ENCODE measurements around the gene DNAJC30.
"Not testable (repeated sequence)": the region's sequence is repeated elsewhere in the genome, so short reads cannot be mapped to it uniquely, and the experiment has no call there.

DNAJC30 gene

GRCh38 chr7:73660594-73660993, 22.7 kb downstream of the DNAJC30 start:
- H3K36me3 ChIP-seq (ENCODE audit: insufficient read depth, low read length); H3K27ac ChIP-seq (ENCODE audit: low read depth, low read length); H3K9me3 ChIP-seq (ENCODE audit: low read length); H3K27me3 ChIP-seq (ENCODE audit: control insufficient read depth in 1 of 2, insufficient read depth in 2 of 2, low read length in 2 of 2); H3K4me1 ChIP-seq (ENCODE audit: insufficient read depth, low read length); H3K9ac ChIP-seq (ENCODE audit: low read length); H3K4me3 ChIP-seq (ENCODE audit: low read depth in 1 of 2, low read length in 2 of 2): not testable (repeated sequence)

GRCh38 chr7:73659983-73660382, 23.3 kb downstream of the DNAJC30 start:
- Histone ChIP-seq H3K4me3 (ENCODE audit: low read depth in 1 of 2, low read length in 2 of 2) (no peak overlapping the region), H3K27ac (ENCODE audit: low read depth, low read length) (no peak overlapping the region), H3K4me1 (ENCODE audit: insufficient read depth, low read length) (no peaks in the 10 kb centered on the region), H3K36me3 (ENCODE audit: insufficient read depth, low read length) (no peaks in the 10 kb centered on the region), H3K9me3 (ENCODE audit: low read length) (no peaks in the 10 kb centered on the region), H3K27me3 (ENCODE audit: control insufficient read depth in 1 of 2, insufficient read depth in 2 of 2, low read length in 2 of 2) (no peaks in the 10 kb centered on the region), H3K9ac (ENCODE audit: low read length) (no peak overlapping the region)

GRCh38 chr7:73655309-73655708, 27.9 kb downstream of the DNAJC30 start:
- H3K9ac ChIP-seq (ENCODE audit: low read length); H3K9me3 ChIP-seq (ENCODE audit: low read length); H3K36me3 ChIP-seq (ENCODE audit: insufficient read depth, low read length); H3K27me3 ChIP-seq (ENCODE audit: control insufficient read depth in 1 of 2, insufficient read depth in 2 of 2, low read length in 2 of 2); H3K27ac ChIP-seq (ENCODE audit: low read depth, low read length); H3K4me1 ChIP-seq (ENCODE audit: insufficient read depth, low read length); H3K4me3 ChIP-seq (ENCODE audit: low read depth in 1 of 2, low read length in 2 of 2): not testable (repeated sequence)

GRCh38 chr7:73652541-73652949, 30.7 kb downstream of the DNAJC30 start:
- peaks cover 8 to 20% of the 10 kb centered on the region in 2 donors for H3K27me3 ChIP-seq (ENCODE audit: control insufficient read depth in 1 of 2, insufficient read depth in 2 of 2, low read length in 2 of 2)

GRCh38 chr7:73650524-73650923, 32.7 kb downstream of the DNAJC30 start:
- Histone ChIP-seq H3K27ac (ENCODE audit: low read depth, low read length) (no peak overlapping the region), H3K9me3 (ENCODE audit: low read length) (no peaks in the 10 kb centered on the region), H3K4me3 (ENCODE audit: low read depth in 1 of 2, low read length in 2 of 2) (no peak overlapping the region), H3K27me3 (ENCODE audit: control insufficient read depth in 1 of 2, insufficient read depth in 2 of 2, low read length in 2 of 2) (peaks cover 24 to 40% of the 10 kb centered on the region in 2 donors), H3K4me1 (ENCODE audit: insufficient read depth, low read length) (no peaks in the 10 kb centered on the region), H3K9ac (ENCODE audit: low read length) (no peak overlapping the region), H3K36me3 (ENCODE audit: insufficient read depth, low read length) (no peaks in the 10 kb centered on the region)

More at GRCh38 chr7:73652541-73652949, 30.7 kb downstream of the DNAJC30 start:
- Histone ChIP-seq H3K9ac (ENCODE audit: low read length) (no peak overlapping the region), H3K27ac (ENCODE audit: low read depth, low read length) (no peak overlapping the region), H3K4me3 (ENCODE audit: low read depth in 1 of 2, low read length in 2 of 2) (no peak overlapping the region), H3K36me3 (ENCODE audit: insufficient read depth, low read length) (no peaks in the 10 kb centered on the region), H3K9me3 (ENCODE audit: low read length) (no peaks in the 10 kb centered on the region), H3K4me1 (ENCODE audit: insufficient read depth, low read length) (no peaks in the 10 kb centered on the region)

- no peak overlapping the region for H3K4me3 ChIP-seq (ENCODE audit: low read depth in 1 of 2, low read length in 2 of 2)
- no peaks in the 10 kb centered on the region for H3K9me3 ChIP-seq (ENCODE audit: low read length)
- H3K36me3 ChIP-seq (ENCODE audit: insufficient read depth, low read length): no peaks in the 10 kb centered on the region
- no peak overlapping the region for H3K27ac ChIP-seq (ENCODE audit: low read depth, low read length)
- no peaks in the 10 kb centered on the region for H3K4me1 ChIP-seq (ENCODE audit: insufficient read depth, low read length)
- H3K9ac ChIP-seq (ENCODE audit: low read length): no peak overlapping the region
- H3K27me3 ChIP-seq (ENCODE audit: control insufficient read depth in 1 of 2, insufficient read depth in 2 of 2, low read length in 2 of 2): peaks cover 24 to 44% of the 10 kb centered on the region in 2 donors
These were observed 33.7 kb downstream of the DNAJC30 start for GRCh38 chr7:73649576-73649975.

GRCh38 chr7:73648593-73649332, 34.5 kb downstream of the DNAJC30 start:
- Histone ChIP-seq H3K9me3 (ENCODE audit: low read length) (no peaks in the 10 kb centered on the region), H3K27ac (ENCODE audit: low read depth, low read length) (no peak overlapping the region), H3K36me3 (ENCODE audit: insufficient read depth, low read length) (no peaks in the 10 kb centered on the region), H3K9ac (ENCODE audit: low read length) (no peak overlapping the region), H3K4me3 (ENCODE audit: low read depth in 1 of 2, low read length in 2 of 2) (no peak overlapping the region), H3K27me3 (ENCODE audit: control insufficient read depth in 1 of 2, insufficient read depth in 2 of 2, low read length in 2 of 2) (peaks cover 24 to 44% of the 10 kb centered on the region in 2 donors), H3K4me1 (ENCODE audit: insufficient read depth, low read length) (no peaks in the 10 kb centered on the region)

GRCh38 chr7:73647725-73648592, 35.3 kb downstream of the DNAJC30 start:
- no peak overlapping the region for H3K27ac ChIP-seq (ENCODE audit: low read depth, low read length)
- H3K27me3 ChIP-seq (ENCODE audit: control insufficient read depth in 1 of 2, insufficient read depth in 2 of 2, low read length in 2 of 2): peaks cover 24 to 44% of the 10 kb centered on the region in 2 donors
- H3K4me3 ChIP-seq (ENCODE audit: low read depth in 1 of 2, low read length in 2 of 2): no peak overlapping the region
- H3K36me3 ChIP-seq (ENCODE audit: insufficient read depth, low read length): no peaks in the 10 kb centered on the region
- no peak overlapping the region for H3K9ac ChIP-seq (ENCODE audit: low read length)
- no peaks in the 10 kb centered on the region for H3K4me1 ChIP-seq (ENCODE audit: insufficient read depth, low read length)
- no peaks in the 10 kb centered on the region for H3K9me3 ChIP-seq (ENCODE audit: low read length)

- H3K27me3 ChIP-seq (ENCODE audit: control insufficient read depth in 1 of 2, insufficient read depth in 2 of 2, low read length in 2 of 2): peaks cover 24 to 44% of the 10 kb centered on the region in 2 donors
- H3K4me3 ChIP-seq (ENCODE audit: low read depth in 1 of 2, low read length in 2 of 2): no peak overlapping the region
- H3K9me3 ChIP-seq (ENCODE audit: low read length): no peaks in the 10 kb centered on the region
- no peaks in the 10 kb centered on the region for H3K36me3 ChIP-seq (ENCODE audit: insufficient read depth, low read length)
- H3K4me1 ChIP-seq (ENCODE audit: insufficient read depth, low read length): no peaks in the 10 kb centered on the region
- H3K9ac ChIP-seq (ENCODE audit: low read length): no peak overlapping the region
- H3K27ac ChIP-seq (ENCODE audit: low read depth, low read length): no peak overlapping the region
These were observed 36.2 kb downstream of the DNAJC30 start for GRCh38 chr7:73646785-73647724.

- H3K4me3 ChIP-seq (ENCODE audit: low read depth in 1 of 2, low read length in 2 of 2): no peak overlapping the region
- no peaks in the 10 kb centered on the region for H3K4me1 ChIP-seq (ENCODE audit: insufficient read depth, low read length)
- H3K9me3 ChIP-seq (ENCODE audit: low read length): no peaks in the 10 kb centered on the region
- H3K27me3 ChIP-seq (ENCODE audit: control insufficient read depth in 1 of 2, insufficient read depth in 2 of 2, low read length in 2 of 2): peaks cover 24 to 41% of the 10 kb centered on the region in 2 donors
- no peak overlapping the region for H3K9ac ChIP-seq (ENCODE audit: low read length)
- H3K27ac ChIP-seq (ENCODE audit: low read depth, low read length): no peak overlapping the region
- H3K36me3 ChIP-seq (ENCODE audit: insufficient read depth, low read length): no peaks in the 10 kb centered on the region
These were observed 37.5 kb downstream of the DNAJC30 start for GRCh38 chr7:73645643-73646174.
